ENCODE data around the gene TBC1D9.

DNA sequence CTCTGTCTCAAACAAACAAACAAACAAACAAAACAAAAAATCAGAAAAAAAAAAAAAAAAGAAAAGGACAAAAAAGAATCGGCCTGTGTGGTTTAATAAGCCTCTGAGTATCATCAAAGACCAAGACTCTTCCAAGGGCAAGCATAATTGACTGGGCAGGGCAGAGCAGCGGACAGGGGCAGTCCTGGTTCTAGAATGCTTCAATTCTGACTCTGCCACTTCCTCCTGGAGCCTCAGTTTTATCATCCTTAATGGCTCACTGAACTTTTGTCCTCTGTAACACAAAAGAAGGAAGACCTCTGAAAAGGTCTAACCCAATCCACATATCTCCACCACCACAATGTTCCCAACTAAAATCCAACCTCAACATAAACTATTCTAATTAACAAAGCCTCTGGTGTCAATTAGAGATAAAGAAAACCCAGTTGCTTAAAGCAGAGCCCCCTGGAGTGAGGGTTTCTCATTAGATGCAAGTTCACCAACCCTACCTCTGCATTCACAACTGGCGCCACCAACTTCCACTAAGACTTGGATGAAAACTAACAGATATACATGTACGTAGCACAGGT is 51.7 kb downstream of the TBC1D9 start:
- TF ChIP-seq POLR2A (IDR thresholded peaks at IDR 0.05; ENCODE audit: low read length) (no peak), GATA1 (IDR thresholded peaks at IDR 0.05; ENCODE audit: low read depth, low read length) (no peak)
